Measurements from ENCODE around the gene GPR35. TPM values are rescaled to one million over a fixed set of nuclear protein-coding genes. Genes with fewer than 3 reads are reported as not detected.

Gene GPR35
- total and polyA plus RNA-seq, 4 donors, result 0.30 to 2.4 (median 0.44) TPM

DNA sequence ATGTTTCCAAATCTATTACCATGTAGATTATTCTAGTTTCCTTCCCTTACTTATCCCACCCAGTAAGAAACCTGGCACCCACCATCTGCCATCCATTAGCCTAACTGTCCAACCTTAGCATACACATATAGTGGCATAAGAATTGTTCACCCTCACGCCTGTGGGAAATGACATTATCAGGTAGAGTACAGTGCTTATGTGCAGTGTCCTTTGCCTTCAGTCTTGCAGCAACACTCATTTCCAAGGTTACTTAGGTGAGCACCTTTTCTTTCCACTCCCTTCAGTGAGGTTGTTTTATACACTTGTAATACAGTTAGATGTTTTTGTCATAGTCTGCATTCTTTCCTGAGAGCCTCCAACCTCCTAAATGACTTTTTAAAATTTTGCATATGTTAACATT lies 39.3 kb downstream of the GPR35 start:
- Histone ChIP-seq H3K9me3 (ENCODE audit: control insufficient read depth in 4 of 4, low read length in 3 of 4) (peaks cover 2 to 15% (median 3%) of the 10 kb centered on the region in 4 donors), H3K4me1 (ENCODE audit: control insufficient read depth in 4 of 4, insufficient read depth in 4 of 4, low read length in 3 of 4) (no peaks in the 10 kb centered on the region), H3K27ac (ENCODE audit: low read depth in 1 of 2, low read length in 2 of 2) (no peak overlapping the region), H3K36me3 (ENCODE audit: control insufficient read depth in 4 of 4, insufficient read depth in 3 of 4, low read depth in 1 of 4, low read length in 3 of 4) (no peaks in the 10 kb centered on the region), H3K9ac (ENCODE audit: low read depth in 1 of 2, low read length in 2 of 2) (no peak overlapping the region), H3K27me3 (ENCODE audit: control insufficient read depth in 4 of 4, insufficient read depth in 4 of 4, low read length in 3 of 4) (no peaks in the 10 kb centered on the region), H3K4me3 (ENCODE audit: low read depth in 1 of 3, low read length in 3 of 3) (no peak overlapping the region)
- no peak for TF ChIP-seq SP1 (IDR thresholded peaks at IDR 0.05)
- TF ChIP-seq GABPA (IDR thresholded peaks at IDR 0.05 in 1 of 2, conservative IDR thresholded peaks at IDR 0.05 in 1 of 2), result no peak
- no peak for TF ChIP-seq YY1 (IDR thresholded peaks at IDR 0.05)
- TF ChIP-seq ATF3 (IDR thresholded peaks at IDR 0.05), result no peak
- no peak for TF ChIP-seq JUND (IDR thresholded peaks at IDR 0.05)
- no peak for TF ChIP-seq HNF4G (IDR thresholded peaks at IDR 0.05)
- TF ChIP-seq, protein P1, sequence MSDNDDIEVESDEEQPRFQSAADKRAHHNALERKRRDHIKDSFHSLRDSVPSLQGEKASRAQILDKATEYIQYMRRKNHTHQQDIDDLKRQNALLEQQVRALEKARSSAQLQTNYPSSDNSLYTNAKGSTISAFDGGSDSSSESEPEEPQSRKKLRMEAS (IDR thresholded peaks at IDR 0.05), result no peak
- TF ChIP-seq CTCF (IDR thresholded peaks at IDR 0.05; ENCODE audit: low read depth, low read length, missing input control), result no peak
- TF ChIP-seq RXRA (IDR thresholded peaks at IDR 0.05), result no peak
- no peak for TF ChIP-seq ZBTB33 (IDR thresholded peaks at IDR 0.05)
- no peak for TF ChIP-seq RAD21 (IDR thresholded peaks at IDR 0.05)
- no peak for TF ChIP-seq HNF4A (conservative IDR thresholded peaks at IDR 0.05)
- TF ChIP-seq, protein P2, sequence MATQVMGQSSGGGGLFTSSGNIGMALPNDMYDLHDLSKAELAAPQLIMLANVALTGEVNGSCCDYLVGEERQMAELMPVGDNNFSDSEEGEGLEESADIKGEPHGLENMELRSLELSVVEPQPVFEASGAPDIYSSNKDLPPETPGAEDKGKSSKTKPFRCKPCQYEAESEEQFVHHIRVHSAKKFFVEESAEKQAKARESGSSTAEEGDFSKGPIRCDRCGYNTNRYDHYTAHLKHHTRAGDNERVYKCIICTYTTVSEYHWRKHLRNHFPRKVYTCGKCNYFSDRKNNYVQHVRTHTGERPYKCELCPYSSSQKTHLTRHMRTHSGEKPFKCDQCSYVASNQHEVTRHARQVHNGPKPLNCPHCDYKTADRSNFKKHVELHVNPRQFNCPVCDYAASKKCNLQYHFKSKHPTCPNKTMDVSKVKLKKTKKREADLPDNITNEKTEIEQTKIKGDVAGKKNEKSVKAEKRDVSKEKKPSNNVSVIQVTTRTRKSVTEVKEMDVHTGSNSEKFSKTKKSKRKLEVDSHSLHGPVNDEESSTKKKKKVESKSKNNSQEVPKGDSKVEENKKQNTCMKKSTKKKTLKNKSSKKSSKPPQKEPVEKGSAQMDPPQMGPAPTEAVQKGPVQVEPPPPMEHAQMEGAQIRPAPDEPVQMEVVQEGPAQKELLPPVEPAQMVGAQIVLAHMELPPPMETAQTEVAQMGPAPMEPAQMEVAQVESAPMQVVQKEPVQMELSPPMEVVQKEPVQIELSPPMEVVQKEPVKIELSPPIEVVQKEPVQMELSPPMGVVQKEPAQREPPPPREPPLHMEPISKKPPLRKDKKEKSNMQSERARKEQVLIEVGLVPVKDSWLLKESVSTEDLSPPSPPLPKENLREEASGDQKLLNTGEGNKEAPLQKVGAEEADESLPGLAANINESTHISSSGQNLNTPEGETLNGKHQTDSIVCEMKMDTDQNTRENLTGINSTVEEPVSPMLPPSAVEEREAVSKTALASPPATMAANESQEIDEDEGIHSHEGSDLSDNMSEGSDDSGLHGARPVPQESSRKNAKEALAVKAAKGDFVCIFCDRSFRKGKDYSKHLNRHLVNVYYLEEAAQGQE (IDR thresholded peaks at IDR 0.05), result no peak
- no peak for TF ChIP-seq NR2F2 (IDR thresholded peaks at IDR 0.05)
- TF ChIP-seq FOXA1 (IDR thresholded peaks at IDR 0.05), result no peak
- no peak for TF ChIP-seq TAF1 (conservative IDR thresholded peaks at IDR 0.05)
- no peak for TF ChIP-seq FOXA2 (IDR thresholded peaks at IDR 0.05)
- TF ChIP-seq EGR1 (IDR thresholded peaks at IDR 0.05; ENCODE audit: low read depth in 2 of 2), result no peak
- WGBS, result 68% methylated on average over 1 of the region's 1 CpG
- no peak for DNase-seq (ENCODE audit: low spot score)
